NCI-H2196 (cell line): ENCODE results near the gene PILRB.
"Not testable (repeated sequence)": the region's sequence is repeated elsewhere in the genome, so short reads cannot be mapped to it uniquely, and the experiment has no call there.

Experiments used
- DNase-seq: peaks from one replicate; lab custom pipeline; 2025; ENCODE audit not compliant: unreplicated experiment; lab: John Stamatoyannopoulos, UW

Gene PILRB

GRCh38 chr7:100358027-100358856 lies at the start of gene PILRB:
Gene PILRB (plus strand): TSS chr7:100358117. CDS start chr7:100358303, 186 bp downstream.
- no peak for DNase-seq

GRCh38 chr7:100318329-100318728 lies 39.6 kb upstream of the PILRB start:
- DNase-seq = not testable (repeated sequence)

GRCh38 chr7:100321648-100322047 lies 36.3 kb upstream of the PILRB start:
- DNase-seq = not testable (repeated sequence)

- DNase-seq = not testable (repeated sequence)
These were observed 33.7 kb upstream of the PILRB start for GRCh38 chr7:100324194-100324593.

GRCh38 chr7:100325671-100326070 lies 32.2 kb upstream of the PILRB start:
- DNase-seq = not testable (repeated sequence)

- not testable (repeated sequence) for DNase-seq
These were observed 31.0 kb upstream of the PILRB start for GRCh38 chr7:100326914-100327313.

GRCh38 chr7:100335566-100336466 lies 22.1 kb upstream of the PILRB start:
- DNase-seq = peak; percentile 90

- DNase-seq = not testable (repeated sequence)
These were observed 19.7 kb upstream of the PILRB start for GRCh38 chr7:100338083-100338696.

- not testable (repeated sequence) for DNase-seq
These were observed 16.6 kb upstream of the PILRB start for GRCh38 chr7:100341286-100341685.

- no peak for DNase-seq
These were observed 15.2 kb upstream of the PILRB start for GRCh38 chr7:100342765-100343164.

- DNase-seq = not testable (repeated sequence)
These were observed 13.8 kb upstream of the PILRB start for GRCh38 chr7:100344124-100344559.

- DNase-seq = peak; percentile 19
These were observed 13.2 kb upstream of the PILRB start for GRCh38 chr7:100344560-100345287.

GRCh38 chr7:100345288-100345672 lies 12.6 kb upstream of the PILRB start:
- peak; percentile 69 for DNase-seq

- DNase-seq = no peak
These were observed 11.0 kb upstream of the PILRB start for GRCh38 chr7:100346921-100347320.

GRCh38 chr7:100348805-100349204 lies 9.1 kb upstream of the PILRB start:
- no peak for DNase-seq

- no peak for DNase-seq
These were observed 8.2 kb upstream of the PILRB start for GRCh38 chr7:100349757-100350156.

GRCh38 chr7:100351657-100352058 lies 6.3 kb upstream of the PILRB start:
- DNase-seq = no peak

- not testable (repeated sequence) for DNase-seq
These were observed 5.6 kb upstream of the PILRB start for GRCh38 chr7:100352230-100352781.

GRCh38 chr7:100352984-100353684 lies 4.8 kb upstream of the PILRB start:
- no peak for DNase-seq
